Upper lobe of left lung (tissue), 4 donors: ENCODE measurements around the gene GSTM2.

Experiments
- CTCF ChIP-seq, 6 experiments: fragments of 450-650 bp in 4 of 6; fragments of 200-600 bp in 2 of 6; sonication (generic) in 2 of 6; IDR thresholded peaks; one replicate each; pipeline ENCODE4 v1.5.1; 2016 to 2019; ENCODE audit warnings: antibody characterized with exemption in 6 of 6
- POLR2A ChIP-seq, 4 donors: fragments of 450-650 bp; IDR thresholded peaks; one replicate each; pipeline ENCODE4 v1.5.1; 2016 to 2017; ENCODE audit warnings: antibody characterized with exemption in 4 of 4, mild to moderate bottlenecking in 2 of 4
- POLR2AphosphoS5 ChIP-seq, 2 donors: sonication (generic); formaldehyde crosslinking; IDR thresholded peaks; one replicate each; pipeline ENCODE4 v1.5.1; 2017; ENCODE audit warnings: antibody characterized with exemption in 2 of 2

GRCh38 chr1:109630898-109631512 is 36.9 kb upstream of the GSTM2 start:
- no peak for TF ChIP-seq CTCF (IDR thresholded peaks at IDR 0.05)
- no peak for TF ChIP-seq POLR2A (IDR thresholded peaks at IDR 0.05)
- TF ChIP-seq POLR2AphosphoS5 (IDR thresholded peaks at IDR 0.05) = no peak
